ENCODE data around the gene SERPIND1.

GRCh38 chr22:20803696-20804324 is 29.9 kb downstream of the SERPIND1 start:
- TF ChIP-seq CTCF (IDR thresholded peaks at IDR 0.05) (peak in 4 of 6 experiments; percentile 16 to 55 (median 43)), POLR2A (IDR thresholded peaks at IDR 0.05) (no peak)

All from Peyer's patch (tissue), 4 donors.